T47D (cell line): ENCODE measurements around the gene STAB1.

Experiments
- DNase-seq, 2 experiments: peaks; one replicate each; pipeline versions ENCODE4 v3.0.0 to v3.0.0-alpha.2; 2011 to 2012; ENCODE audit warnings: low read depth in 1 of 2, low spot score in 1 of 2
- JUND ChIP-seq: IDR thresholded peaks from 2 replicates; pipeline ENCODE4 v1.6.1; 2012; ENCODE audit warnings: low read depth
- in situ Hi-C: cut with HindIII; loops from 2 replicates; pipeline ENCODE4 v1.10.0; 2016; ENCODE audit warnings: low sequenced_read_pairs, low pct_unique_long_range_greater_than_20kb

The STAB1 gene

GRCh38 chr3:52527732-52528585, 32.8 kb downstream of the STAB1 start:
- no peak for DNase-seq
- in situ Hi-C loops = no loop called here
- no peak for TF ChIP-seq JUND

DNA sequence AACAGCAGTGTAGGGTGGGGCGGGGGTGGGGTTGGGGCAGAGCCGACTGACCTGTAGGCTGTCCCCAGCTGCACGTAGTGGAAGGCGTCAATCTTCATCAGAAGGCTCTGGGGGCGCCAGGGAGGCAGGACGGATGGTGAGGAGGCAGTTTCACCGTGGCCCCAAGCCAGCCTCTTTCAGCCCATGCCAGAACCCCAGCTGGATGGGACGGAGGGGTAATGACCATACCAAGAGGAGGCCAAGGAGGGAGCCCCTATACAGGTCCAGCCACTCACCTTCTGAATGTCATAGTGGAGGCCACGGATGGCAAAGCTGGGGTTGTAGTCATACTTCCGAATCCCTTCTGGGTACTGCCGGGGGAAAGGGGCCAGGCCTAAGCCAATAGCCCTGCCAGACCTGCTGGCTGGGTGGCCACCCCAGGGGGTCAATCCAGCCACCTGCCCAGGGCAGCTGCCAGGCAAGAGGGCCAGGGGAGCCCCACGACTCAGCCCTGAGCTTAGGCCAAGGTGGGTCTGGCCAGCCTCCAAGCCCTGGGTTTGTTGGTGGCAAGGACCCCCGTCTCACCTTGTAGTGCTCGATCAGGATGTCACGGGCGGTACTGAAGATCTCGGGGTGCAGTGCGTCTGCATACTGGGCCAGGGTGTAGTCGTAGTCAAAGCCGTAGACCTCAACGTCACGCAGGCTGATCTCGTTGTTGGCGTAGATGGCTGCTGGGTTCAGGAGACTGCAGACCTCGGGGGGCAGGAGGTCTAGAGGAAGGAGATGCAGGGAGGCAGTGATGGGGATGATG, 33.6 kb downstream of the STAB1 start:
- in situ Hi-C loops = no loop called here
- TF ChIP-seq JUND = no peak
- DNase-seq = no peak

GRCh38 chr3:52529376-52530333, 34.5 kb downstream of the STAB1 start:
- no peak for TF ChIP-seq JUND
- DNase-seq = no peak
- in situ Hi-C loops = no loop called here

- in situ Hi-C loops = no loop called here
- DNase-seq = peak in 1 of 2 experiments; percentile 2
- no peak for TF ChIP-seq JUND
Observed at GRCh38 chr3:52530918-52531826, 36.0 kb downstream of the STAB1 start.

DNA sequence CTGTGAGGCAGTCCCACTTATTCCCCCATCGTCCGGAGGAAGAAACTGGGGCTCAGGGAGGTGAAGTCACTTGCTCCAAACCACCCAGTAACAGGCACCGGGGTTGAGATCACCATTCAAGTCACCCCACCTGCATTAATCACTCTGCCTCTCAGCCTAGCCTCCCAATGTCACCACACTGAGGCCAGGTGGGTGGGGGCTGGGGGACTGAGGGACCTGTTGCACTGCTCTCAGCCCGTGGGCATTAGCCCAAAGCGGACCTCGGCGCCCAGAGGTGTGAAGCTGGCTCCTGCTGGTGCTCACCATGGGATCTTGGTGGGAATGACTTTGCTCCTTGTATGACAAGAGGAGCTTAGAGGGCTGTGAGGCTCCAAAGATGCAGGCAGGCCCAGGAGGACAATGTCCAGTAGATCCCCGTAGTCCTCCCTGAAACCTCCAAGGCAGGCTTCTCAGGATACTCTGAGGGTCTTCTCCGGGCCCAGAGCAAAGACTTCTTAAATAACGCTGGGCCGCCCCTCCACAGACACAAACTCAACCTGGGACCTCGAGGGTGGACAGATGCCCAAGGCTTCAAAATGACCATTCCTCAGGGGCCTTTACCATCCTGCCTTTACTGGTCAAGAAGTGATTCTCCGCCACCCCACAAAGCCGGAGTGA, 36.9 kb downstream of the STAB1 start:
- no peak for TF ChIP-seq JUND
- in situ Hi-C loops = no loop called here

DNA sequence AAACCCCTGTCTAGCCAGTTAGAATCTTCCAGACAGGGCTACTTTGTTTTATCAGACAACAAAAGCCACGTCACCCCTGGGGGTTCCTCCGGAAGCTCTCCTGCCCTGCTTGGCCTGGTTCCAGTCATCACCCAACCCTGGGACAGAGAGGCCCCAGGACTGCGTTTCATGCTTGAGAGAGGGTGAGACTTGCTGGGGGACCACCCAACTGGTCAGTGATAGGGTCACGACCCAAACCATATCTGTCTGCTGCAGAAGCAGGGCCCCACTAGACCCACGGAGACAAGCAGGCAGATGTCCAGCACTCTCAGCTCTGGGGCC, 37.3 kb downstream of the STAB1 start:
- TF ChIP-seq JUND = no peak
- no peak for DNase-seq
- in situ Hi-C loops = no loop called here

More for the DNA sequence above, 36.9 kb downstream of the STAB1 start:
- DNase-seq = peak in 1 of 2 experiments; percentile 4

GRCh38 chr3:52532838-52533622, 37.9 kb downstream of the STAB1 start:
- peak; percentile 10 to 58 for DNase-seq
- TF ChIP-seq JUND = no peak
- in situ Hi-C loops = no loop called here

- peak; percentile 78 to 86 for DNase-seq
- TF ChIP-seq JUND = no peak
- in situ Hi-C loops = no loop called here
Observed at GRCh38 chr3:52533623-52534280, 38.6 kb downstream of the STAB1 start, which contains the start of gene NT5DC2. Gene NT5DC2, minus strand, starts transcription at chr3:52533857. Its CDS starts 120 bp downstream, at chr3:52533737.

- in situ Hi-C loops = no loop called here
- peak; percentile 13 to 30 for DNase-seq
- TF ChIP-seq JUND = no peak
Observed at GRCh38 chr3:52534281-52535183, 39.4 kb downstream of the STAB1 start.
